ENCODE results near the gene TMEM198. TPM values are rescaled to one million over a fixed set of nuclear protein-coding genes. Genes with fewer than 3 reads are reported as not detected.

TMEM198 gene
- total and polyA plus RNA-seq, 9 of the 15 experiments (the other 6 are each of a cell fraction or from before 2014, with no cell fraction given), result 0.03 to 3.8 (median 1.0) TPM

DNA sequence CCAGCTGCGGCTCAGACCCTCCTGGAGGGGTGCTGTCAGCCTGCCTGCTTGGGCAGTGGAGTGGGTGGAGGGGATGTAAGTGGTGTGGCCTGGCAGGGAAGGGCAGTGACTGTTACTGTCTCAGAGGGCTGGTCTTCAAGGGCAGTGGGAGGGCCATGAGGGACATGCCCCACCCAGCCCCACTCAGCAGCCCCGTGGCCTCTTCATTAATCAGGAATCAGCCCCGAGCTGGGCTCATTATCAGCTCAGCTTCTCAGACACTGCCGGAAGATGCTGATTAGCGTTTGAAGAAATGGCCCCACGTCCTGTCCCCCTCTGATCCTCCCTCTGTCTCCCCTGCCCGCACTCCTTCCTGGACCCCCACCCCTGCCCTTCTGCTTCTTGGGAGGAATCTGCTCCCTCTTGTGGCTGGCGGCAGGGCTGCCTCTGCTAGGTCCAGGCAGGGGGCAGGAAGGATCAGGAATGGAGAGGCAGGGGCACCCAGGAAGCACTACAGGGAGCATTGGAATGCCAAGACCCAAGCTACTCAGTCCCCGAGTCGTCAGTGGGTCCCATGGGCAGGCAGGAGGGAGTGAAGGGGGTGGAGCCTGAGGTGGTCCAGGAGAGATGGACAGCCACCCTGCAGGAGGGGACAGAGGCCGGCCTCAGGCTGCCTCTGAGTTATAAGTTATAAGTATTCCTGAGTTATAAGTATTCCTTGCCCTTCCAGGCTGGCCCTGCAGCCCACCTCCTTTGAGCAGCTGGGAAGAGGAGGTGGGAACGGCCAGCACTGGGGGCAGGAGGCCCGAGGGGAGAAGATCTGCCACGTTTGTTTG lies 22.6 kb upstream of the TMEM198 start (continued):
- TF ChIP-seq SAFB (IDR thresholded peaks at IDR 0.05; ENCODE audit: borderline replicate concordance, low read depth, low read length) (no peak), XRCC3 (IDR thresholded peaks at IDR 0.05) (no peak), THRB (CRISPR knock-in tag; conservative IDR thresholded peaks at IDR 0.05) (no peak), ASH1L (IDR thresholded peaks at IDR 0.05; ENCODE audit: borderline replicate concordance, low read depth, partially characterized antibody) (no peak), MYBL2 (IDR thresholded peaks at IDR 0.05; ENCODE audit: low read depth) (no peak), MYBL2 (CRISPR knock-in tag; IDR thresholded peaks at IDR 0.05; ENCODE audit: borderline replicate concordance) (no peak), ZBTB9 (CRISPR knock-in tag; IDR thresholded peaks at IDR 0.05) (no peak), EWSR1 (IDR thresholded peaks at IDR 0.05; ENCODE audit: borderline replicate concordance, low read depth, partially characterized antibody) (no peak), MED1 (CRISPR knock-in tag; IDR thresholded peaks at IDR 0.05; ENCODE audit: borderline replicate concordance) (no peak), GABPB2 (CRISPR knock-in tag; conservative IDR thresholded peaks at IDR 0.05) (no peak), L3MBTL2 (IDR thresholded peaks at IDR 0.05) (peak; percentile 12; the same call in 1 of the 2 replicates), BCOR (IDR thresholded peaks at IDR 0.05) (peak; percentile 63; the same call in 1 of the 2 replicates), NR2C2 (CRISPR knock-in tag; IDR thresholded peaks at IDR 0.05) (no peak), NR2C2 (tag; IDR thresholded peaks at IDR 0.05) (no peak), NKRF (IDR thresholded peaks at IDR 0.05; ENCODE audit: borderline replicate concordance) (no peak), ZNF586 (CRISPR knock-in tag; conservative IDR thresholded peaks at IDR 0.05) (no peak), FOXO4 (CRISPR knock-in tag; IDR thresholded peaks at IDR 0.05) (no peak), HMG20B (CRISPR knock-in tag; IDR thresholded peaks at IDR 0.05) (no peak), CCAR2 (IDR thresholded peaks at IDR 0.05; ENCODE audit: low read depth, low read length) (no peak), ZNF431 (CRISPR knock-in tag; IDR thresholded peaks at IDR 0.05) (no peak), BACH1 (tag; IDR thresholded peaks at IDR 0.05) (no peak)
- TF ChIP-seq, protein P1, sequence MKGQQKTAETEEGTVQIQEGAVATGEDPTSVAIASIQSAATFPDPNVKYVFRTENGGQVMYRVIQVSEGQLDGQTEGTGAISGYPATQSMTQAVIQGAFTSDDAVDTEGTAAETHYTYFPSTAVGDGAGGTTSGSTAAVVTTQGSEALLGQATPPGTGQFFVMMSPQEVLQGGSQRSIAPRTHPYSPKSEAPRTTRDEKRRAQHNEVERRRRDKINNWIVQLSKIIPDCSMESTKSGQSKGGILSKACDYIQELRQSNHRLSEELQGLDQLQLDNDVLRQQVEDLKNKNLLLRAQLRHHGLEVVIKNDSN (CRISPR knock-in tag; IDR thresholded peaks at IDR 0.05), result no peak

Measured in K562 (cell line).